ENCODE results near the gene KDM4C.

GRCh38 chr9:7176561-7176960 is 418.8 kb downstream of the KDM4C start:
- no peak for TF ChIP-seq CTCF (IDR thresholded peaks at IDR 0.05; ENCODE audit: low read length)
- TF ChIP-seq EZH2 (IDR thresholded peaks at IDR 0.05; ENCODE audit: borderline replicate concordance, low read length) = no peak
